Measurements from ENCODE around the gene TMEM119.
"Not testable (repeated sequence)": the region's sequence is repeated elsewhere in the genome, so short reads cannot be mapped to it uniquely, and the experiment has no call there.

Gene TMEM119

GRCh38 chr12:108592033-108592909 is 5.6 kb downstream of the TMEM119 start:
- Histone ChIP-seq H3K4me3 (replicated peaks; ENCODE audit: low read depth, low read length) (no peak overlapping the region), H3K36me3 (ENCODE audit: control insufficient read depth, insufficient read depth, low read length) (no peaks in the 10 kb centered on the region), H3K27me3 (replicated peaks; ENCODE audit: control insufficient read depth, insufficient read depth, low read length) (no peaks in the 10 kb centered on the region)
- DNase-seq (ENCODE audit: extremely low read depth, insufficient read length), result no peak
- TF ChIP-seq, protein P1, sequence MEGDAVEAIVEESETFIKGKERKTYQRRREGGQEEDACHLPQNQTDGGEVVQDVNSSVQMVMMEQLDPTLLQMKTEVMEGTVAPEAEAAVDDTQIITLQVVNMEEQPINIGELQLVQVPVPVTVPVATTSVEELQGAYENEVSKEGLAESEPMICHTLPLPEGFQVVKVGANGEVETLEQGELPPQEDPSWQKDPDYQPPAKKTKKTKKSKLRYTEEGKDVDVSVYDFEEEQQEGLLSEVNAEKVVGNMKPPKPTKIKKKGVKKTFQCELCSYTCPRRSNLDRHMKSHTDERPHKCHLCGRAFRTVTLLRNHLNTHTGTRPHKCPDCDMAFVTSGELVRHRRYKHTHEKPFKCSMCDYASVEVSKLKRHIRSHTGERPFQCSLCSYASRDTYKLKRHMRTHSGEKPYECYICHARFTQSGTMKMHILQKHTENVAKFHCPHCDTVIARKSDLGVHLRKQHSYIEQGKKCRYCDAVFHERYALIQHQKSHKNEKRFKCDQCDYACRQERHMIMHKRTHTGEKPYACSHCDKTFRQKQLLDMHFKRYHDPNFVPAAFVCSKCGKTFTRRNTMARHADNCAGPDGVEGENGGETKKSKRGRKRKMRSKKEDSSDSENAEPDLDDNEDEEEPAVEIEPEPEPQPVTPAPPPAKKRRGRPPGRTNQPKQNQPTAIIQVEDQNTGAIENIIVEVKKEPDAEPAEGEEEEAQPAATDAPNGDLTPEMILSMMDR (IDR thresholded peaks at IDR 0.05; ENCODE audit: insufficient read depth, low read length, poor library complexity, severe bottlenecking), result no peak

- no peak for DNase-seq (ENCODE audit: extremely low read depth, insufficient read length)
- TF ChIP-seq, protein P1 (IDR thresholded peaks at IDR 0.05; ENCODE audit: insufficient read depth, low read length, poor library complexity, severe bottlenecking), result no peak
- Histone ChIP-seq H3K27me3 (replicated peaks; ENCODE audit: control insufficient read depth, insufficient read depth, low read length) (no peaks in the 10 kb centered on the region), H3K4me3 (replicated peaks; ENCODE audit: low read depth, low read length) (no peak overlapping the region), H3K36me3 (ENCODE audit: control insufficient read depth, insufficient read depth, low read length) (no peaks in the 10 kb centered on the region)
Observed at GRCh38 chr12:108591267-108591980, 6.5 kb downstream of the TMEM119 start.

DNA sequence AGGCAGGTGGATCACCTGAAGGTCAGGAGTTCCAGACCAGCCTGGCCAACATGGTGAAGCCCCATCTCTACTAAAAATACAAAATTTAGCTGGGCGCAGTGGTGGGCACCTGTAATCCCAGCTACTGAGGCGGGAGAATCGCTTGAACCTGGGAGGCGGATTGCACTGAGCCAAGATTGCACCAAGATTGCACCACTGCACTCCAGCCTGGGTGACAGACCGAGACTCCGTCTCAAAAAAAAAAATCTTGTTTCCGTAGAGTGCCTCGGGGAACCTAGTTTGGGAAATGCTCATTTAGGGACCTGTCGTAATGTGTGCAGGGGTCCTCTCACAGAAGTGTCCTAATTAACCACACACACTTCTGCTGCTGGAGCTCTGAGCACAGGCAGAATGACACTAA is 7.4 kb downstream of the TMEM119 start:
- not testable (repeated sequence) for H3K36me3 ChIP-seq (ENCODE audit: control insufficient read depth, insufficient read depth, low read length); H3K27me3 ChIP-seq (replicated peaks; ENCODE audit: control insufficient read depth, insufficient read depth, low read length); H3K4me3 ChIP-seq (replicated peaks; ENCODE audit: low read depth, low read length); DNase-seq (ENCODE audit: extremely low read depth, insufficient read length)

DNA sequence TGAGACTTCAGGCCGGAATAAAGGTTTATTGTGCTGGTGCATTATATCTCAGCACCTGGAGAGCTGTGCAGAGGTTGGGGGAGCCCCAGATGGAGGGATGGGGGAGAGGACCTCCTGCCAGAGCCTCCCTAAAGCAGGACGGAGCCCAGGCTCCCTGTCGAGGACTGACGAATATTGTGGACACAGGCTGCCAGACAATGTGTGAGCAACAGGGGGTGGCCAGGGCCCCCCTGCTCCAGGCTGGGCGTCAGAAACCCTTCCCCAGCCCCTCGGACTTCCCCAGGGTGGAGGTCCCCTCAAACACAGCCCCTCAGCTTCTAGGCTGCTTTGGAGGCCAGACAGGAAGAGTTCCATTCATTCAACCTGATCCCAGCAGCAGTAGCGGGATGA is 8.0 kb downstream of the TMEM119 start:
- TF ChIP-seq, protein P1 (IDR thresholded peaks at IDR 0.05; ENCODE audit: insufficient read depth, low read length, poor library complexity, severe bottlenecking), result no peak

GRCh38 chr12:108589028-108589839 is 8.7 kb downstream of the TMEM119 start:
- TF ChIP-seq, protein P1 (IDR thresholded peaks at IDR 0.05; ENCODE audit: insufficient read depth, low read length, poor library complexity, severe bottlenecking), result no peak
- DNase-seq (ENCODE audit: extremely low read depth, insufficient read length), result no peak
- no peaks in the 10 kb centered on the region for H3K36me3 ChIP-seq (ENCODE audit: control insufficient read depth, insufficient read depth, low read length)
- H3K4me3 ChIP-seq (replicated peaks; ENCODE audit: low read depth, low read length), result no peak overlapping the region
- no peaks in the 10 kb centered on the region for H3K27me3 ChIP-seq (replicated peaks; ENCODE audit: control insufficient read depth, insufficient read depth, low read length)

More for the DNA sequence above, 8.0 kb downstream of the TMEM119 start:
- H3K4me3 ChIP-seq (replicated peaks; ENCODE audit: low read depth, low read length), result no peak overlapping the region
- H3K36me3 ChIP-seq (ENCODE audit: control insufficient read depth, insufficient read depth, low read length), result no peaks in the 10 kb centered on the region
- no peak for DNase-seq (ENCODE audit: extremely low read depth, insufficient read length)
- H3K27me3 ChIP-seq (replicated peaks; ENCODE audit: control insufficient read depth, insufficient read depth, low read length), result no peaks in the 10 kb centered on the region

All from GM06990 (cell line).